ENCODE data around the gene RABIF. TPM values are rescaled to one million over a fixed set of nuclear protein-coding genes. Genes with fewer than 3 reads are reported as not detected.
"Not testable (repeated sequence)": the region's sequence is repeated elsewhere in the genome, so short reads cannot be mapped to it uniquely, and the experiment has no call there.

RABIF gene
- total RNA-seq, 4 donors from 2014 or later: 4.0 to 7.9 (median 5.9) TPM

- DNase-seq (ENCODE audit: low spot score in 2 of 2): no peak
- WGBS, 2 donors: 67 to 73% methylated on average over 5 of the region's 5 CpGs
- intact Hi-C loops (cut with DNase I; ENCODE audit: low total_unique reads): no loop called here
- H3K4me3 ChIP-seq (ENCODE audit: low read depth, poor library complexity, severe bottlenecking): no peak overlapping the region
- no peak for TF ChIP-seq CTCF (IDR thresholded peaks at IDR 0.05)
- TF ChIP-seq POLR2A (IDR thresholded peaks at IDR 0.05): no peak
Observed at GRCh38 chr1:202836623-202837403, 52.1 kb downstream of the RABIF start.

GRCh38 chr1:202835548-202836072 is 53.3 kb downstream of the RABIF start:
- no peak overlapping the region for H3K4me3 ChIP-seq (ENCODE audit: low read depth, poor library complexity, severe bottlenecking)
- no peak for DNase-seq (ENCODE audit: low spot score in 2 of 2)
- TF ChIP-seq CTCF (IDR thresholded peaks at IDR 0.05) (no peak), POLR2A (IDR thresholded peaks at IDR 0.05) (no peak)
- WGBS, 2 donors: 33 to 48% methylated on average over 3 of the region's 3 CpGs
- intact Hi-C loops (cut with DNase I; ENCODE audit: low total_unique reads): no loop called here

- no peak overlapping the region for H3K4me3 ChIP-seq (ENCODE audit: low read depth, poor library complexity, severe bottlenecking)
- intact Hi-C loops (cut with DNase I; ENCODE audit: low total_unique reads): no loop called here
- no peak for TF ChIP-seq POLR2A (IDR thresholded peaks at IDR 0.05)
- no peak for TF ChIP-seq CTCF (IDR thresholded peaks at IDR 0.05)
- DNase-seq (ENCODE audit: low spot score in 2 of 2): no peak
- 47 to 53% methylated on average over 10 of the region's 10 CpGs for WGBS, 2 donors
Observed at GRCh38 chr1:202834771-202835547, 54.0 kb downstream of the RABIF start.

- no peak for TF ChIP-seq CTCF (IDR thresholded peaks at IDR 0.05)
- no peak for TF ChIP-seq POLR2A (IDR thresholded peaks at IDR 0.05)
- 72 to 87% methylated on average over 3 of the region's 3 CpGs for WGBS, 2 donors
- no peak overlapping the region for H3K4me3 ChIP-seq (ENCODE audit: low read depth, poor library complexity, severe bottlenecking)
- intact Hi-C loops (cut with DNase I; ENCODE audit: low total_unique reads): no loop called here
- DNase-seq (ENCODE audit: low spot score in 2 of 2): no peak
Observed at GRCh38 chr1:202831906-202832305, 57.0 kb downstream of the RABIF start.

GRCh38 chr1:202829223-202829622 is 59.7 kb downstream of the RABIF start:
- intact Hi-C loops (cut with DNase I; ENCODE audit: low total_unique reads): loop anchor here (10.0 kb wide), 1 partner anchor 716 kb away; no protein-coding TSS in a partner anchor
- DNase-seq (ENCODE audit: low spot score in 2 of 2); H3K4me3 ChIP-seq (ENCODE audit: low read depth, poor library complexity, severe bottlenecking): not testable (repeated sequence)
- 95% methylated on average over 9 of the region's 9 CpGs for WGBS, 2 donors

Other genes starting within 250 kb of the RABIF start
- not detected for gene SYT2, start 178.7 kb downstream of the RABIF start, total RNA-seq
- 100 to 1,000 TPM in 2 of 4 donors, 10 to 100 TPM in 2; 74.2 to 113 (median 89.2) TPM for gene KDM5B, start 80.7 kb downstream of the RABIF start, total RNA-seq
- 1 to 10 TPM; 3.4 to 5.1 (median 4.3) TPM for gene PCAT6, start 78.2 kb downstream of the RABIF start, total RNA-seq
- gene KLHL12, start 38.1 kb upstream of the RABIF start, total RNA-seq: 10 to 100 TPM; 11.7 to 15.7 (median 15.0) TPM
- gene ADIPOR1, start 69.2 kb upstream of the RABIF start, total RNA-seq: 100 to 1,000 TPM; 173 to 189 (median 176) TPM
- gene CYB5R1, start 78.1 kb upstream of the RABIF start, total RNA-seq: 100 to 1,000 TPM; 170 to 203 (median 188) TPM
- 10 to 100 TPM; 48.8 to 69.3 (median 61.1) TPM for gene TMEM183A, start 118.2 kb upstream of the RABIF start, total RNA-seq
- 1 to 10 TPM; 1.7 to 4.0 (median 2.8) TPM for gene PPFIA4, start 137.3 kb upstream of the RABIF start, total RNA-seq
- gene MYOG, start 196.9 kb upstream of the RABIF start, total RNA-seq: not detected
- gene ADORA1, start 238.6 kb upstream of the RABIF start, total RNA-seq: 1 to 10 TPM; 1.8 to 7.7 (median 5.3) TPM